ENCODE data around the gene MGAT4D. TPM values are rescaled to one million over a fixed set of nuclear protein-coding genes. Genes with fewer than 3 reads are reported as not detected.
"Not testable (repeated sequence)": the region's sequence is repeated elsewhere in the genome, so short reads cannot be mapped to it uniquely, and the experiment has no call there.

MGAT4D gene
- not detected in 2 replicates for total RNA-seq

GRCh38 chr4:140497747-140498636 is at the start of gene MGAT4D:
MGAT4D (minus strand) TSS chr4:140498293; CDS start chr4:140498222, 71 bp downstream.
- intact Hi-C loops (cut with micrococcal nuclease) = no loop called here

DNA sequence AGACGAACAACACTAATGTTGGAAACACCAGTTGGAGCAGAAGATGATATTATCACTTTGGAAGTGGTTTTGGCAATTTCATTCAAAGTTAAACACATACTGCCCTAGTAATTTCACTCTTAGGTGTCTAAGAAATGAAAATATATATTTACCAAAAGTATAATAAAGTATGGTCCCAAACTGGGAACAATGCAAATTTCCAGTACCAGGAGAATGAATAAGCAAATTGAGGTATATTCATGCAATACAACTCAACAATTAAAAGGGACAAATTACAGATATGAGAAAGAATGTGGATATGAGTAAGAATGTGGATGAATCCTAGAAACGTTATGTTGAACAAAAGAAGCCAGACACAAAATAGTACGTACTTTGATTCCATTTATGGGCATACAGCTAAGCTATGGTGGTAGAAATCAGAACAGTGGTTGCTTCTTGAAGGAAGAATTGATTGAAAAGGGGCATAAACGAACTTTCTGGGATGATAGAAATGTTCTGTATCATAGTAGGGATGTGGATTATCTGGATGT is 35.9 kb upstream of the MGAT4D start:
- intact Hi-C loops (cut with micrococcal nuclease) = no loop called here

DNA sequence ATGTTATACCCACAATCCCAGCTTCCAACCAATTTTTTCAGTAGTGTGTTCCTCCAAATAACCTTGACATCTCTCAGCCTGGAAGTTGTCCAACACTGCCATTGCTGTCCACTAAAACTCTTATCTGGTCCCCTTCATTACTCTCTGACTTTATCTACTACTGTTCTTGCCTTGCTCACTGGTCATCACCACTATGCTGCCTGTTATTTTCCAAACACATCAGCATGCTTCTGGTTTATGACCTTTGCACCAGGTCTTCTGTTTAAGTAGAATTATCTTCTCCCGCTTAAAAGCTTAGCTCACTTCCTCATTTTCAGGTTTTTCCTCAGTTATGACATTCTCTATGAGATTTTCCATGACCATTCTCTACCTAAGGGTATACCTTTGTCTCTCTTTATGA is 31.3 kb upstream of the MGAT4D start:
- intact Hi-C loops (cut with micrococcal nuclease) = loop anchor here (10.0 kb wide), 3 partner anchors 865 to 1445 kb away; partner anchors contain the start of genes MGST2, NAA15 and NDUFC1

DNA sequence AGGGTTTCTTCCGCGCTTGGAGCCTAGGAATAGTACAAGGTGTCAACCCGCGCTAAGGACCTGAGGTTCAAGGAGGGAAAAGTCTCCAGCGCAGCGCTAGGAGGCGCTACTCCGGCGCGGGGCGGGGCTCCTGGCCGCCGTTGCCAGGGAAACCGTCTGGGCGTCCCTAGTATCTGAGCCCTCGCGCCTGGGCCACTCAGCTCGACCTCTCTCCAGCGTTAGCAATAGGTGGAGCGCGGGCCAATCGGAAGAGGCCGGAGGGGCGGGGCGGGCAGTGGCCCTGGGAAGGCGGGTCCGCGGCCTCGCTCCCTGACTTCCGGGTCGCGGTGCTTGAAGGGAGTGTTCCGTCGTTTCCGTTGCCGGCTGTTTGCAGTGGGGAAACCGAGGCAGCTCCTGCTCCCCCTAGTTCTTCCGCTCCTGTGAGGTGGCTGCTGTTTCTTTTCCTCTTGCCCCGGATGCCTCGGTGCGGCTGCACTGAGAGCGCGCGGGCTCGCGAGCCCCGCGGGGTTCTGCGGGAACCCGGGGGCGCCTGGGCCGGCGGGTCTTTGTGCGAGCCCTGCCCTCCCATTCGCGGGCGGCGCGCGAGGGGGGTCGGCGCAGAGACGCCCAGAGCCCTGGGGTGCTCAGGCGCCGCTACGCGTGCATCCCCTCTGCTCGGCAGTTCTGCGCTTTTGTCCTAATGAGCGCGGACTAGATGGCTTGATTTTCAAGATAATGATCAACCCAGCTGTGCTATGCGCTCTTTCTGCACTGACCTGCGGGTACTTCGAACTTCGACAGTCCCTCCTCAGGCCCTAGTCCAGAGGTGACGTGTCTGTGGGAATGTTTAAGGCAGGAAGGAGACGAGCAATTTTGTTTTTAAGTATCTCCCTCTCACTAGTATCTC is 26.0 kb upstream of the MGAT4D start, which contains the start of gene ELMOD2:
Gene ELMOD2 (plus strand): TSS at position 312 of the 886 bp plus-strand sequence. CDS start 1,261 bp downstream, outside the sequence.
- intact Hi-C loops (cut with micrococcal nuclease) = loop anchor here (1.0 to 10.0 kb wide), 10 partner anchors 33 to 1439 kb away; partner anchors contain the start of genes MGST2, NAA15, NDUFC1 and SCOC

- intact Hi-C loops (cut with micrococcal nuclease) = loop anchor here (5.0 to 10.0 kb wide), 5 partner anchors 89 to 1439 kb away; partner anchors contain the start of genes MGST2, NAA15, NDUFC1 and ZNF330
Observed at GRCh38 chr4:140523370-140523856, 25.3 kb upstream of the MGAT4D start.

DNA sequence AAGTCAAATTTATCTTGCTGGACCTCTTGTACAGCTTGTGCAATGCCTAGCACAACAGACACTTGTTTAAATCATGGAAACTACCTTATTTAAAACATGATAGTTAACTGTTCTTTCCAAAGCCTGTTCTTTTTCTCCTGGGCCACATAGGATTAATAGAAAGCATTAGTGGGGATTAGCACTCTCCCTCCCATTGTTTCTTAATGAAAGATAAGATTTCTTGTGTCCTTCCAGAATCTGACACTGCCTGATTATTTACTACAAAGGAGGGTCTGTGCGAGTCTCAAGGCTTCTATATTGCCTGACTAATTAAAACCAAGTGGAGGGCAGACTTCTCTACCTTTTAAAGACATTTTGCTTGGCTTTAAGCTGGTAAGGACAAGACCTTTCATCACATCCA is 17.3 kb upstream of the MGAT4D start:
- intact Hi-C loops (cut with micrococcal nuclease) = no loop called here

DNA sequence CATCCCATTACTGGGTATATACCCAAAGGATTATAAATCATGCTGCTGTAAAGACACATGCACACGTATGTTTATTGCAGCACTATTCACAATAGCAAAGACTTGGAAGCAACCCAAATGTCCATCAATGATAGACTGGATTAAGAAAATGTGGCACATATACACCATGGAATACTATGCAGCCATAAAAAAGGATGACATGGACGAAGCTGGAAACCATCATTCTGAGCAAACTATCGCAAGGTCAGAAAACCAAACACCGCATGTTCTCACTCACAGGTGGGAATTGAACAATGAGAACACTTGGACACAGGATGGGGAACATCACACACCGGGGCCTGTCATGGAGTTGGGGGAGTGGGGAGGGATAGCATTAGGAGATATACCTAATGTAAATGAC is 15.7 kb upstream of the MGAT4D start:
- intact Hi-C loops (cut with micrococcal nuclease) = not testable (repeated sequence)

DNA sequence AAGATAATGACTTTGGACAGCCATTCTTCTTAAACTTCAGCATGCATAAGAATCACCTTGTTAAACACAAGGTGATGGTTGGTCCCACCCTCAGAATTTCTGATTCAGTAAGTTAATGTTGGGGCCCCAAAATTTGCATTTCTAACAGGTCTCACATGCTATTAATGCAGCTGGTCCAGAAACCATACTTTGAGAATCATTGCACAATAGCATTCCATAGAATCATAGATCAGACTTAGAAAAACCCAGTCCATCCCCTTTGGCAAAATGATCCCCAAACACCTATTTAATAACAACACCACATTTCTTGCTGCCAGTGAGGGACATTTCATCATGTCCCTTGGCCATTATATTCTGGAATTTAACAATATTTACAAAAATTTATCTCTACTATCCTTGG is 6.2 kb upstream of the MGAT4D start:
- intact Hi-C loops (cut with micrococcal nuclease) = no loop called here

GRCh38 chr4:140499391-140499790 is 1.3 kb upstream of the MGAT4D start:
- intact Hi-C loops (cut with micrococcal nuclease) = no loop called here

- intact Hi-C loops (cut with micrococcal nuclease) = no loop called here
Observed at GRCh38 chr4:140497405-140497746, 717 bp downstream of the MGAT4D start.

GRCh38 chr4:140485939-140486338 is 12.2 kb downstream of the MGAT4D start:
- intact Hi-C loops (cut with micrococcal nuclease) = no loop called here

DNA sequence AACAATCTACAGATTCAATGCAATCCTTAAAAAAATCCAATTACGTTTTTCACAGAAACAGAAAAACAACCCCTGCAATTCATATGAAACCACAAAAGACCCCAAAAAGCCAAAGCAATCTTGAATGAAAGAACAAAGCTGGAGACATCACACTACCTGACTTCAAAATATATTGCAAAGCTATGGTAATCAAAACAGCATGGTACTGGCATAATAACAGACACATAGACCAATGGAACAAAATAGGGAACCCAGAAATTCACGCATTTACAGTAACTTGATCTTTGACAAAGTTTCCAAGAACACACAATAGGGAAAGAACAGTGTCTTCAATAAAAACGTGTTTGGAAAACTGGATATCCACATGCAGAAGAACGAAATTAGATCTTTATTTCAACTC is 14.6 kb downstream of the MGAT4D start:
- intact Hi-C loops (cut with micrococcal nuclease) = no loop called here

- intact Hi-C loops (cut with micrococcal nuclease) = no loop called here
Observed at GRCh38 chr4:140472156-140472555, 25.9 kb downstream of the MGAT4D start.

- intact Hi-C loops (cut with micrococcal nuclease) = no loop called here
Observed at GRCh38 chr4:140469791-140470733, 28.0 kb downstream of the MGAT4D start.

- intact Hi-C loops (cut with micrococcal nuclease) = no loop called here
Observed at GRCh38 chr4:140466146-140466545, 31.9 kb downstream of the MGAT4D start.

GRCh38 chr4:140463614-140464013 is 34.5 kb downstream of the MGAT4D start:
- intact Hi-C loops (cut with micrococcal nuclease) = no loop called here

- intact Hi-C loops (cut with micrococcal nuclease) = no loop called here
Observed at GRCh38 chr4:140463182-140463581, 34.9 kb downstream of the MGAT4D start.

DNA sequence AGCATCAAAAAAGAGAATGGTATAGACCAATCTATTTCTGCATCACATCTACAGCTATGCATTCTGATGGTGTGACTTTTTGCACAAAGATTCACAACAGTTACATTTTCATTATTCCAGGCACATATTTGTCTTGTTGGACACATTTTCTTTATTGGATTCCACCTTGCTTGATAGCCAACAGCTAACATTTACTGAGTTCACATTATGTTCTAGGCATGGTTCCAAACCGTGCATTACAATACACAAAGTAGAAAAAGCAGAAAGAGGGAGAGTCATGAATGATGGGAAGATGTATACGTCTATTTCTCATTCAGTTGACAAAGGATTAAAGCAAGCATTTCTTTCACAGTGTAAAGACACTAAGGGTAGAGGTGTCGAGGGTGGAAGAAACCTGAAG is 47.7 kb downstream of the MGAT4D start:
- intact Hi-C loops (cut with micrococcal nuclease) = no loop called here

GRCh38 chr4:140448830-140449229 is 49.3 kb downstream of the MGAT4D start:
- intact Hi-C loops (cut with micrococcal nuclease) = no loop called here

GRCh38 chr4:140448162-140448561 is 49.9 kb downstream of the MGAT4D start:
- intact Hi-C loops (cut with micrococcal nuclease) = no loop called here
